ENCODE measurements around the gene SOCS1. TPM values are rescaled to one million over a fixed set of nuclear protein-coding genes. Genes with fewer than 3 reads are reported as not detected.
A peak's percentile ranks its signal among the peaks of the same experiment; 100 is the strongest.

The SOCS1 gene
- total RNA-seq, 1 donor from 2014 or later = 15.3 TPM

DNA sequence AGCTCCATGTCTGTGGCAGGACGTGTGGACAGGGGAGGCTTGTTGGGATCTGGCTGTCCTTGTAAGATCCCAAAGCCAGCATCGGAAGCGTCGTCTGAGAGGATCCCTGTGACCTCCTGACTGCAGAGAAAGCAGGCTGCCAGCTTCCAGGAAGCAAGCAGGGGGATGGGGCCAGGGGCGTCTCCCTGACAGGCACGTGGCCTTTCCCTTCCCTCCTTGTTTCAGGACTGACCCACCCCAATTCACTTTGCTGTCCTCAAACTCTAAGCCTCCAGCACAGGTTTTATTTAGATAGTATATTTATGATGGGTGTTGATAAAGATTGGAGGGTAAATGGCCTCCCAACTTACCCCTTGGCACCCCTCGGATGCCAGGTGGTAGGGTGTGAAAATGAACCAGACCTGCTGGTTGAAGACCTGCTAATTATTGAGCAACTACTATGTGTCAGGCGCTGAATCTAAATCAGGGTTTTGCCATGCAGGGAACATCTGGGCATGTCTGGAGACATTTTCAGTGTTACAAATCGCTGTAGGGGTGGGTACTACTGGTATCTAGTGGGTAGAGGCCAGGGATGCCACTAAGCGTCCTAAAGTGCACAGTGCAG lies 24.5 kb downstream of the SOCS1 start:
- Histone ChIP-seq H3K27me3 (no peaks in the 10 kb centered on the region), H3K4me1 (peaks cover 12% of the 10 kb centered on the region), H3K4me3 (no peak overlapping the region), H3K9me3 (no peaks in the 10 kb centered on the region), H3K27ac (no peak overlapping the region), H3K36me3 (no peaks in the 10 kb centered on the region)
- no peak for DNase-seq
- TF ChIP-seq, protein P1, sequence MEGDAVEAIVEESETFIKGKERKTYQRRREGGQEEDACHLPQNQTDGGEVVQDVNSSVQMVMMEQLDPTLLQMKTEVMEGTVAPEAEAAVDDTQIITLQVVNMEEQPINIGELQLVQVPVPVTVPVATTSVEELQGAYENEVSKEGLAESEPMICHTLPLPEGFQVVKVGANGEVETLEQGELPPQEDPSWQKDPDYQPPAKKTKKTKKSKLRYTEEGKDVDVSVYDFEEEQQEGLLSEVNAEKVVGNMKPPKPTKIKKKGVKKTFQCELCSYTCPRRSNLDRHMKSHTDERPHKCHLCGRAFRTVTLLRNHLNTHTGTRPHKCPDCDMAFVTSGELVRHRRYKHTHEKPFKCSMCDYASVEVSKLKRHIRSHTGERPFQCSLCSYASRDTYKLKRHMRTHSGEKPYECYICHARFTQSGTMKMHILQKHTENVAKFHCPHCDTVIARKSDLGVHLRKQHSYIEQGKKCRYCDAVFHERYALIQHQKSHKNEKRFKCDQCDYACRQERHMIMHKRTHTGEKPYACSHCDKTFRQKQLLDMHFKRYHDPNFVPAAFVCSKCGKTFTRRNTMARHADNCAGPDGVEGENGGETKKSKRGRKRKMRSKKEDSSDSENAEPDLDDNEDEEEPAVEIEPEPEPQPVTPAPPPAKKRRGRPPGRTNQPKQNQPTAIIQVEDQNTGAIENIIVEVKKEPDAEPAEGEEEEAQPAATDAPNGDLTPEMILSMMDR (IDR thresholded peaks at IDR 0.05) = no peak
- no peak for ATAC-seq
- intact Hi-C loops (cut with DNase I) = no loop called here

DNA sequence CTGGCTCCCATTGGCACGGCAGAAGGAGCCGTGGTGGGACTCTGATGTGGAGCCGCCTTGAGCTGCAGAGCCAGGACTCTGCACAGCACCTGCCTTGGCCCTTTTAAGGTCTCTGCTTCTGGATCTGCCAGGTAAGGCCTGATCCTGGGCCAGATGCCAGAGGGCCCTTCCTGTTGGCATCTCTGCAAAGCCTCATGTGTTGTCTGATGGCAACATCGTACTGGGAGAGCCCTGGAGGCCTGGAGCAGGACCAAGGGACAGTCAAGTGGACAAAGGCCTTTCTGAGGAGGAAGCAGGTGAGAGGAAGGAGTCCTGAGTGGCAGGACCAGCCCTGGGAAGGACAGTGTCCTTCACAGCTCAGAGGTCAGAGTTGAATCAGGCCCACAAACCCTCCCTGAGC lies 26.1 kb downstream of the SOCS1 start:
- Histone ChIP-seq H3K27me3 (no peaks in the 10 kb centered on the region), H3K9me3 (no peaks in the 10 kb centered on the region), H3K4me1 (peaks cover 20% of the 10 kb centered on the region), H3K36me3 (no peaks in the 10 kb centered on the region), H3K27ac (no peak overlapping the region), H3K4me3 (no peak overlapping the region)
- no peak for DNase-seq
- TF ChIP-seq, protein P1 (IDR thresholded peaks at IDR 0.05) = no peak
- no peak for ATAC-seq
- intact Hi-C loops (cut with DNase I) = no loop called here

DNA sequence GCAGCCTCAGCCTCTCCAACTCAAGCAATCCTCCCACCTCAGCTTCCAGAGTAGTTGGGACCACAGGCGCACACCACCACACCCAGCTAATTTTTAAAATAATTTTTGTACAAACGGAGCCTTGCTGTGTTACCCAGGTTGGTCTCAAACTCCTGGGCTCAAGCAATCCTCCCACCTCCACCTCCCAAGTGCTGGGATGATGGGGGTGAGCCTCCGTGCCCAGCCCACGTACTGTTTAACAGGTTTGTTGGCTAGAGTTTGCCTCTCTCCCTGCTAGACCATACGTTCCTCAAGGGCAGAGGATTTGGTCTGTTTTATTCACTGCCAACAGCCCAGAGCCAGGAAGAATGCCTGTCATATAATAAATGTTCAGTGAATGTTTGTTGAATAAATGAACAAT lies 26.6 kb downstream of the SOCS1 start:
- Histone ChIP-seq H3K36me3 (no peaks in the 10 kb centered on the region), H3K4me3 (no peak overlapping the region), H3K27me3 (no peaks in the 10 kb centered on the region), H3K4me1 (peaks cover 24% of the 10 kb centered on the region), H3K9me3 (no peaks in the 10 kb centered on the region), H3K27ac (no peak overlapping the region)
- no peak for ATAC-seq
- intact Hi-C loops (cut with DNase I) = no loop called here
- no peak for DNase-seq
- TF ChIP-seq, protein P1 (IDR thresholded peaks at IDR 0.05) = no peak

DNA sequence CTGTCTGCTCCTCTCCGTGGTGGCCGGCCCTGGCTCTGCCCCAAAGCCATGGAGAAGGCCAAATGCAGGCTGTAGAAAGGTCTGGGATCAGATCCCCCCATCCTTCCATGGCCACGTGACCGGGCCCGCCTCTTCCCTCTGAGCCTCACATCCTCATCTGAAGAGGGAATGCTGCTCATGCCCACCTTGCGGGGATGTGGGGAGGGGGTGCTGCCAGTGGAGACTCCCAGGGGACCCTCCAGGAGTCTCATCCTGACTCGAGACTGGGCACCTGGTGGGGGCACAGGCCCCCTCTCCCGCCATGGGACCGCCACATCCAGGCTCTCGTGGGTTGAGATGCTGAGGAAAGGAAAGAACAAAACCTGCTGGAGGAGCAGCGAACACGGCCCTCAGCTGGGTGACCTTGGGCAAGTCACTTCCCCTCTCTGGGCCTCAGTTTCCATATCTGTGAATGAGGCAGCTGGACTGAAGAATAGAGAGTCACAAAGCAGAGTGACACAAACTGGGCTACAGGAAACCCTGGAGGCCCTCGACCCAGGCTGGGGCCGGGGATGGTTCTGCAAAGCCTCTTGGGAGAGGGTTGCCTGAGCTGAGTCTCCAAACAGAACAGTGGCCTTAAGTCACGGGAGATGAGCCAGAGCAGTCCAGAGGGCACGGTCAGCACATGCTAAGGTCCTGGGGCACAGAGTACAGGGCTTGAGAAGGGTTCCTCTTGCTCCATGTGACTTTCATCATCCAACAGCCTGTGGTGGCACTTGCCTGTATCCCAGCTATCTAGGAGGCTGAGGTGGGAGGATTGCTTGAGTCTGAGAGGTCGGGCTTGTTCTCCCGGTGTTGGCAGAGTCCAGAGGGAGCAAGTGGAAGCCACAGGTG lies 30.1 kb downstream of the SOCS1 start:
- TF ChIP-seq, protein P1 (IDR thresholded peaks at IDR 0.05) = no peak
- intact Hi-C loops (cut with DNase I) = no loop called here
- Histone ChIP-seq H3K36me3 (no peaks in the 10 kb centered on the region), H3K4me3 (no peak overlapping the region), H3K4me1 (peaks cover 25% of the 10 kb centered on the region), H3K27ac (peak overlapping the region; percentile 78), H3K9me3 (no peaks in the 10 kb centered on the region), H3K27me3 (no peaks in the 10 kb centered on the region)
- DNase-seq (no peak), ATAC-seq (no peak)

DNA sequence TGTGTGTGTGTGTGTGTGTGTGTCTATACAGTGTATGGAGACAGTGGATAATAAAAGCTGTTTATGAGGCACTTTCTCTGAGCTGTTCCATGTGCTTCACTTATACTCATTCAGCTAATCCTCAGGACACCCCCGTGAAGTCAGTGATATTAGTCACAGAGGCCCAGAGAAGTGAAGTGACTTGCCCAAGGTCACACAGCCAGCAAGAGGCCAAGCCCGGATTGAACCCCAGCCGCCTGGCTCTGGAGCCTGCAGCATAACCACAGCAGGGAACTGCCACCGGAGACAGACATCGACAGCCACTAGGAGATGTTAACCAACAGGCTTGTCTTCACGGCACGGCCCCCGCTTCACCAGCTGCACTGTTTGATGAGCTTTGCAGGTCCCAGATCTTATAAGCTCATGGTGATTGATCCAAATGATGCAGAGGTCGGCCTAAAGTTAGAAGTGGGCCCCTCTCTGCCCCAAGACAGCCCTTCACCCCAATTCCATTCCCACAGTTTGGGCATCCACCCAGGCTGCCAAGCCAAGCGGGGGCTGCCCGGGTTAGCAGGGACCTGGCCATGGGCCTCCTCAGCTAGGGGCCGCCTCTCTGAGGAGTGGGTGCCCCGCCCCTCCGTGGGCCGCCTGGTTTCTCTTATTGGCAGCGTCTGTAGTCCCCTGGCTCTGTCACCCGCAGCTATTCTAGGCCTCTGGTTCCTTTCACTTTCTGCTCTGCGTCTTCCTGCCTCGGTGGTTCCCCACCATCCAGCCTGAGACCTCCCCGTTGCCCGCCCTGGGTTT lies 30.9 kb downstream of the SOCS1 start:
- no peaks in the 10 kb centered on the region for H3K9me3 ChIP-seq
- ATAC-seq (peak; percentile 28), DNase-seq (peak; percentile 68)
- H3K27me3 ChIP-seq = no peaks in the 10 kb centered on the region
- no peaks in the 10 kb centered on the region for H3K36me3 ChIP-seq
- peaks cover 25% of the 10 kb centered on the region for H3K4me1 ChIP-seq
- no peak overlapping the region for H3K4me3 ChIP-seq
- TF ChIP-seq, protein P1 (IDR thresholded peaks at IDR 0.05) = no peak
- intact Hi-C loops (cut with DNase I) = no loop called here
- H3K27ac ChIP-seq = peak overlapping the region; percentile 78

All from upper lobe of right lung (tissue), 1 donor.